Tibial nerve (tissue), 4 donors: ENCODE results near the gene CAPN12.

Source experiments
- CTCF ChIP-seq, 5 experiments: fragments of 200-600 bp in 3 of 5; fragments of 450-650 bp in 2 of 5; sonication (generic) in 3 of 5; IDR thresholded peaks; one replicate each; pipeline ENCODE4 v1.5.1; 2016 to 2019; ENCODE audit warnings: antibody characterized with exemption in 5 of 5, mild to moderate bottlenecking in 3 of 5, moderate library complexity in 2 of 5
- EP300 ChIP-seq, 2 donors: sonication (generic); formaldehyde crosslinking; IDR thresholded peaks; one replicate each; pipeline ENCODE4 v1.6.1; 2017; ENCODE audit warnings: antibody characterized with exemption in 2 of 2, mild to moderate bottlenecking in 1 of 2
- POLR2A ChIP-seq, 2 donors: fragments of 450-650 bp; IDR thresholded peaks; one replicate each; pipeline ENCODE4 v1.6.1; 2017; ENCODE audit warnings: antibody characterized with exemption in 2 of 2, mild to moderate bottlenecking in 2 of 2, moderate library complexity in 2 of 2

- TF ChIP-seq CTCF (IDR thresholded peaks at IDR 0.05) (no peak), EP300 (IDR thresholded peaks at IDR 0.05) (no peak), POLR2A (IDR thresholded peaks at IDR 0.05) (no peak)
These were observed 3.3 kb downstream of the CAPN12 start for GRCh38 chr19:38740932-38741331.
